ENCODE measurements around the gene PLOD3. TPM values are rescaled to one million over a fixed set of nuclear protein-coding genes. Genes with fewer than 3 reads are reported as not detected.
"Not testable (repeated sequence)": the region's sequence is repeated elsewhere in the genome, so short reads cannot be mapped to it uniquely, and the experiment has no call there.

The PLOD3 gene
- total RNA-seq, 3 donors from 2014 or later (not counting 1 experiment from before 2014, with no cell fraction given), result 41.7 to 54.5 (median 45.0) TPM

GRCh38 chr7:101205901-101206664 lies 11.3 kb downstream of the PLOD3 start:
- no peak overlapping the region for H3K4me3 ChIP-seq (ENCODE audit: low read length)
- DNase-seq (no peak), ATAC-seq (no peak)
- no peaks in the 10 kb centered on the region for H3K9me3 ChIP-seq (ENCODE audit: control insufficient read depth, insufficient read depth, low read length)
- H3K36me3 ChIP-seq (ENCODE audit: control insufficient read depth, insufficient read depth, low read length), result peaks cover 8% of the 10 kb centered on the region
- Mint-ChIP-seq H3K36me3 (no peaks in the 10 kb centered on the region), H3K27ac (no peak overlapping the region), H3K4me1 (peaks cover 0 to 4% of the 10 kb centered on the region in 2 donors), H3K27me3 (ENCODE audit: low read depth in 2 of 2) (peaks cover 16 to 20% of the 10 kb centered on the region in 2 donors), H3K4me3 (no peak overlapping the region), H3K9me3 (no peaks in the 10 kb centered on the region)
- 86% methylated on average over 30 of the region's 32 CpGs for WGBS (ENCODE audit: insufficient coverage)
- H3K27ac ChIP-seq (ENCODE audit: low read length), result no peak overlapping the region
- H3K27me3 ChIP-seq (ENCODE audit: control insufficient read depth, insufficient read depth, low read length), result peaks cover 6% of the 10 kb centered on the region
- TF ChIP-seq CTCF (IDR thresholded peaks at IDR 0.05), result no peak
- intact Hi-C loops (cut with micrococcal nuclease), result no loop called here
- peaks cover 12% of the 10 kb centered on the region for H3K4me1 ChIP-seq (ENCODE audit: control insufficient read depth, insufficient read depth, low read length)

DNA sequence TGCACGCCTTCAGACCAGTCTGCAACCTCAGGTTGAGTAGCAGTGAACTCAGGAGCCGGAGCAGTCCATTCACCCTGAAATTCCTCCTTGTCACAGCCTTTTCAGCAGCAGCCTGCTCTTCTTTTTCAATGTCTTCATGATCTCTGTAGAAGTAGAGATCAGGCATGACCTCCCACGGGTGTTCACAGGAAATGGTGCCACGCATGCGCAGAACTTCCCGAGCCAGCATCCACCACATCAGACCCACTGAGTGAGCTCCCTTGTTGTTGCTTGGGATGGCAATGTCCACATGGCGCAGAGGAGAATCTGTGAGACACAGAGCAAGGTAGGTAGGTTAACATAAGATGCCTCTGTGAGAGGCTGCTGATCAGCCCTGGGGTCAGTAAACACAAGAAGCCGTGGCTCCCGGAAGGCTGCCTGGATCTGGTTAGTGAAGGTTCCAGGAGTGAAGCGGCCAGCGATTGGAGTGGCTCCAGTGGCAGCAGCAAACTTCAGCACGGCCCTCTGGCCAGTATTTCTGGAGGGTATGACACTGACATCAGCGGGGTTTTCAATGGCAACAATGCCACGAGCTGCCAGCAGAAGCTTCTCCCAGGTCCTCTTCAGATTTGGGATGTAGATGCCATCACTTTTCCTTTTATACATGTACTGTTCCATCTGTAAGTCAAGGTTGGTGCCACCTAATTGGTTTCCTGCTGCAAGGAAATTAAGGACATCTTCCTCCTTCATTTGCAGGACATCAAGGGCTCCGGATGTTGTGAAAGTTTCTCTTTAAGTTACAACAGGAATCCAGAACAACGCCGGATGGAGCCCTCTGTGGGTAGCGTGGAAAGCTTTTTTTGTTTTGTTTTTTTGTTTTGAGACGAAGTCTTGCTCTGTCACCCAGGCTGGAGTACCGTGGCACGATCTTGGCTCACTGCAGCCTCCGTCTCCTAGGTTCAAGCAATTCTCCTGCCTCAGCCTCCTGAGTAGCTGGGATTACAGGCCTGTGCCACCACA lies 13.3 kb downstream of the PLOD3 start:
- H3K4me3 ChIP-seq (ENCODE audit: low read length); H3K36me3 ChIP-seq (ENCODE audit: control insufficient read depth, insufficient read depth, low read length); intact Hi-C loops (cut with micrococcal nuclease); H3K9me3 Mint-ChIP-seq; H3K36me3 Mint-ChIP-seq; H3K27ac Mint-ChIP-seq; H3K27ac ChIP-seq (ENCODE audit: low read length); H3K9me3 ChIP-seq (ENCODE audit: control insufficient read depth, insufficient read depth, low read length); H3K4me3 Mint-ChIP-seq; ATAC-seq: not testable (repeated sequence)
- Histone ChIP-seq H3K27me3 (ENCODE audit: control insufficient read depth, insufficient read depth, low read length) (peaks cover 17% of the 10 kb centered on the region), H3K4me1 (ENCODE audit: control insufficient read depth, insufficient read depth, low read length) (peaks cover 16% of the 10 kb centered on the region)
- WGBS (ENCODE audit: insufficient coverage), result 66% methylated on average over 22 of the region's 22 CpGs
- peak in 1 of 2 donors; percentile 36 for DNase-seq
- Mint-ChIP-seq H3K27me3 (ENCODE audit: low read depth in 2 of 2) (peaks cover 16 to 31% of the 10 kb centered on the region in 2 donors), H3K4me1 (peaks cover 0 to 13% of the 10 kb centered on the region in 2 donors)

GRCh38 chr7:101202603-101202918 lies 14.8 kb downstream of the PLOD3 start:
- TF ChIP-seq CTCF (IDR thresholded peaks at IDR 0.05), result no peak
- H3K36me3 ChIP-seq (ENCODE audit: control insufficient read depth, insufficient read depth, low read length), result no peaks in the 10 kb centered on the region
- no peaks in the 10 kb centered on the region for H3K9me3 ChIP-seq (ENCODE audit: control insufficient read depth, insufficient read depth, low read length)
- no peaks in the 10 kb centered on the region for H3K9me3 Mint-ChIP-seq
- H3K4me3 Mint-ChIP-seq, result no peak overlapping the region
- no peak overlapping the region for H3K27ac Mint-ChIP-seq
- DNase-seq (no peak), ATAC-seq (no peak)
- peaks cover 0 to 13% of the 10 kb centered on the region in 2 donors for H3K4me1 Mint-ChIP-seq
- WGBS (ENCODE audit: insufficient coverage), result 87% methylated on average over 5 of the region's 5 CpGs
- H3K4me3 ChIP-seq (ENCODE audit: low read length), result no peak overlapping the region
- no peak overlapping the region for H3K27ac ChIP-seq (ENCODE audit: low read length)
- H3K27me3 Mint-ChIP-seq (ENCODE audit: low read depth in 2 of 2), result peaks cover 16 to 31% of the 10 kb centered on the region in 2 donors
- H3K27me3 ChIP-seq (ENCODE audit: control insufficient read depth, insufficient read depth, low read length), result peaks cover 17% of the 10 kb centered on the region
- peaks cover 16% of the 10 kb centered on the region for H3K4me1 ChIP-seq (ENCODE audit: control insufficient read depth, insufficient read depth, low read length)
- intact Hi-C loops (cut with micrococcal nuclease), result no loop called here
- H3K36me3 Mint-ChIP-seq, result no peaks in the 10 kb centered on the region
